ENCODE measurements around the gene SORCS2. TPM values are rescaled to one million over a fixed set of nuclear protein-coding genes. Genes with fewer than 3 reads are reported as not detected.

Gene SORCS2
- total and polyA plus RNA-seq, 2 of the 8 experiments (the other 6 are each of a cell fraction or from before 2014, with no cell fraction given): 0.36 to 1.8 TPM

DNA sequence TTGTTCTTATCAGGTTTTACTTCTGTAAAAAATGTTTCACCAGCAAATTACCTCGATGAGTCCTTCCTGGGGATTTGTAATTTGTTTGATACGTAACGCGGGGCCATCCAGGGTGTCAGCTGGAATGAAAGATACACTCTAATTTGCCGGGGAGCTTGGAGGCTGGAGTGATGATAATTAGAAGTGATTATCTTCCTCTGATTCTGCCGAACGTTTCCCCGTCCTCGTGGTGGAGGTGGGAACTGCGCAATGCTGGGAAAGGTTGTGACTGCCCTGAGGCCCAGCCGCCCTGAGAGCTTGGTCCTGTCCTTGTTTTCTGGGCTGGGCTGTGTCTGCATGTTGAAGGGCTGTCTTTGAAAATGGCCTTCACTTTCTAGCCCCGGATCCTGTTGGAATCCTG is 48.0 kb downstream of the SORCS2 start:
- H2BK15ac ChIP-seq (ENCODE audit: low read length): no peak overlapping the region
- H3K27me3 ChIP-seq (replicated peaks in 1 of 4; ENCODE audit: control insufficient read depth in 3 of 4, extremely low read depth in 1 of 4, insufficient read depth in 3 of 4, low read length in 3 of 4): no peaks in the 10 kb centered on the region
- ChIA-PET POLR2A (ENCODE audit: partially characterized antibody) (no interaction called here), CTCF (ENCODE audit: partially characterized antibody) (interaction anchor here (0.7 to 5.9 kb wide), 15 partner anchors 10 to 184 kb away, joined by 3 to 80 read pairs (median 4); partner anchors contain the start of gene SORCS2)
- WGBS, 2 experiments (ENCODE audit: extremely low coverage in 1 of 2, insufficient coverage in 1 of 2, insufficient read length in 1 of 2, insufficient replicate concordance in 2 of 2, low coverage in 1 of 2, low lambda C conversion rate in 2 of 2, missing lambda C conversion rate in 1 of 2): 79% methylated on average over 12 of the region's 12 CpGs; no CpG with 5 or more reads in 1 of the 2 experiments
- H4K91ac ChIP-seq (replicated peaks; ENCODE audit: insufficient read length, low read length): no peak overlapping the region
- no peak overlapping the region for H2BK20ac ChIP-seq (ENCODE audit: low read length)
- H3K14ac ChIP-seq (ENCODE audit: insufficient read length): no peak overlapping the region
- no peaks in the 10 kb centered on the region for H4K20me1 ChIP-seq (replicated peaks in 1 of 2; ENCODE audit: control insufficient read depth in 1 of 2, insufficient read depth in 2 of 2, low read length in 2 of 2)
- no peak overlapping the region for H4K8ac ChIP-seq (ENCODE audit: extremely low read depth, insufficient read depth, low read length)
- no peaks in the 10 kb centered on the region for H3K79me1 ChIP-seq (ENCODE audit: low read depth, low read length)
- no peak overlapping the region for H2BK5ac ChIP-seq (ENCODE audit: low read depth, low read length)
- FAIRE-seq: no peak
- no peak overlapping the region for H3K4ac ChIP-seq (replicated peaks; ENCODE audit: insufficient read length, low read depth, low read length)
- DNase-seq (ENCODE audit: low read depth in 1 of 2, low spot score in 2 of 2): no peak
- no peak overlapping the region for H2AK5ac ChIP-seq (ENCODE audit: low read depth, low read length)
- H3K27ac ChIP-seq (ENCODE audit: low read depth, low read length): no peak overlapping the region
- no peaks in the 10 kb centered on the region for H3K23me2 ChIP-seq (ENCODE audit: low read depth, low read length)
- H2BK120ac ChIP-seq (replicated peaks; ENCODE audit: low read depth, low read length): no peak overlapping the region
- H3K4me2 ChIP-seq (ENCODE audit: insufficient read depth in 1 of 2, low read depth in 2 of 2, low read length in 2 of 2): no peak overlapping the region
- no peak overlapping the region for H3K56ac ChIP-seq (replicated peaks; ENCODE audit: insufficient read length, low read depth, low read length)
- no peak overlapping the region for H2AFZ ChIP-seq (ENCODE audit: low read length)
- H3K4me3 ChIP-seq (ENCODE audit: extremely low read depth in 1 of 4, insufficient read depth in 2 of 4, low read depth in 3 of 4, low read length in 4 of 4): no peak overlapping the region
- peaks cover 0 to 5% of the 10 kb centered on the region in 2 experiments; a peak in 1 of 4 replicates for H3K9me3 ChIP-seq (ENCODE audit: insufficient read depth in 2 of 2, low read depth in 1 of 2, low read length in 1 of 2)
- H3K79me2 ChIP-seq (ENCODE audit: control insufficient read depth in 1 of 2, insufficient read depth in 2 of 2, low read length in 2 of 2): no peaks in the 10 kb centered on the region
- H4K5ac ChIP-seq (ENCODE audit: insufficient read length, low read depth, low read length): no peak overlapping the region
- no peak overlapping the region for H3K18ac ChIP-seq (ENCODE audit: extremely low read depth, low read length)
- no peak overlapping the region for H2BK12ac ChIP-seq (ENCODE audit: low read depth, low read length)
- no peak overlapping the region for H3K23ac ChIP-seq (ENCODE audit: insufficient read length)
- no peaks in the 10 kb centered on the region for H3K36me3 ChIP-seq (ENCODE audit: control insufficient read depth in 2 of 4, insufficient read depth in 4 of 4, low read length in 3 of 4)
- no peaks in the 10 kb centered on the region for H3K4me1 ChIP-seq (replicated peaks in 1 of 4; ENCODE audit: control insufficient read depth in 3 of 4, insufficient read depth in 4 of 4, low read length in 3 of 4)
- H3K9ac ChIP-seq (replicated peaks in 1 of 4; ENCODE audit: extremely low read depth in 1 of 4, low read depth in 3 of 4, low read length in 3 of 4): no peak overlapping the region
- TF ChIP-seq GABPA (IDR thresholded peaks at IDR 0.05; ENCODE audit: borderline replicate concordance, insufficient read depth, low read length) (no peak), CREB1 (IDR thresholded peaks at IDR 0.05) (no peak), YY1 (IDR thresholded peaks at IDR 0.05; ENCODE audit: low read depth, low read length) (no peak), TCF12 (IDR thresholded peaks at IDR 0.05; ENCODE audit: low read depth, low read length) (no peak), PHF8 (conservative IDR thresholded peaks at IDR 0.05; ENCODE audit: low read depth, low read length) (no peak), BRCA1 (IDR thresholded peaks at IDR 0.05; ENCODE audit: low read depth, low read length) (no peak), MAFK (IDR thresholded peaks at IDR 0.05; ENCODE audit: low read depth, low read length) (no peak), SP2 (IDR thresholded peaks at IDR 0.05; ENCODE audit: low read length) (no peak), SUZ12 (IDR thresholded peaks at IDR 0.05; ENCODE audit: low read length) (no peak), TAF7 (optimal IDR thresholded peaks at IDR 0.05; ENCODE audit: borderline replicate concordance, low read depth, low read length) (no peak), HDAC6 (IDR thresholded peaks at IDR 0.05; ENCODE audit: low read depth, low read length) (no peak), SRF (IDR thresholded peaks at IDR 0.05; ENCODE audit: low read depth, low read length) (no peak)
- TF ChIP-seq, protein P1, sequence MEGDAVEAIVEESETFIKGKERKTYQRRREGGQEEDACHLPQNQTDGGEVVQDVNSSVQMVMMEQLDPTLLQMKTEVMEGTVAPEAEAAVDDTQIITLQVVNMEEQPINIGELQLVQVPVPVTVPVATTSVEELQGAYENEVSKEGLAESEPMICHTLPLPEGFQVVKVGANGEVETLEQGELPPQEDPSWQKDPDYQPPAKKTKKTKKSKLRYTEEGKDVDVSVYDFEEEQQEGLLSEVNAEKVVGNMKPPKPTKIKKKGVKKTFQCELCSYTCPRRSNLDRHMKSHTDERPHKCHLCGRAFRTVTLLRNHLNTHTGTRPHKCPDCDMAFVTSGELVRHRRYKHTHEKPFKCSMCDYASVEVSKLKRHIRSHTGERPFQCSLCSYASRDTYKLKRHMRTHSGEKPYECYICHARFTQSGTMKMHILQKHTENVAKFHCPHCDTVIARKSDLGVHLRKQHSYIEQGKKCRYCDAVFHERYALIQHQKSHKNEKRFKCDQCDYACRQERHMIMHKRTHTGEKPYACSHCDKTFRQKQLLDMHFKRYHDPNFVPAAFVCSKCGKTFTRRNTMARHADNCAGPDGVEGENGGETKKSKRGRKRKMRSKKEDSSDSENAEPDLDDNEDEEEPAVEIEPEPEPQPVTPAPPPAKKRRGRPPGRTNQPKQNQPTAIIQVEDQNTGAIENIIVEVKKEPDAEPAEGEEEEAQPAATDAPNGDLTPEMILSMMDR (IDR thresholded peaks at IDR 0.05; ENCODE audit: control extremely low read depth in 1 of 3, insufficient read depth in 1 of 3, low read depth in 1 of 3, low read length in 3 of 3): no peak
